DND-41 (cell line): ENCODE results near the gene GOLGA1.

ENCODE experiments used
- CTCF ChIP-seq: IDR thresholded peaks from 2 replicates; pipeline ENCODE4 v1.5.1; 2012; ENCODE audit warnings: borderline replicate concordance, low read length, moderate library complexity, mild to moderate bottlenecking; ENCODE audit not compliant: poor library complexity, severe bottlenecking; ENCODE audit errors: extremely low read depth
- EZH2 ChIP-seq: IDR thresholded peaks from 3 replicates; pipeline ENCODE4 v1.6.1; 2012; ENCODE audit warnings: borderline replicate concordance, low read depth, mild to moderate bottlenecking, moderate library complexity, low read length, inconsistent platforms; ENCODE audit not compliant: severe bottlenecking

- TF ChIP-seq CTCF (no peak), EZH2 (no peak)
These were observed 69.7 kb downstream of the GOLGA1 start for GRCh38 chr9:124871156-124871561.
